ENCODE results near the gene MMADHC. TPM values are rescaled to one million over a fixed set of nuclear protein-coding genes. Genes with fewer than 3 reads are reported as not detected.

MMADHC gene
- 116 and 147 TPM in 2 replicates for total RNA-seq

GRCh38 chr2:149587220-149587949 lies at the start of gene MMADHC:
MMADHC (minus strand) TSS chr2:149587775; CDS start chr2:149587097, 678 bp downstream.

Measured in smooth muscle cell of the pulmonary artery (primary cell).